Smooth muscle cell of the brain vasculature (primary cell): ENCODE measurements around the gene KRTAP12-1.
"Not testable (repeated sequence)": the region's sequence is repeated elsewhere in the genome, so short reads cannot be mapped to it uniquely, and the experiment has no call there.

ENCODE experiments used
- DNase-seq: peaks from one replicate; pipeline ENCODE4 v3.0.0-alpha.2; 2012; ENCODE audit warnings: low read depth, low spot score

The KRTAP12-1 gene

GRCh38 chr21:44697811-44698734 is 16.1 kb upstream of the KRTAP12-1 start:
- DNase-seq = peak; percentile 10

GRCh38 chr21:44697172-44697810 is 15.3 kb upstream of the KRTAP12-1 start, which contains the start of gene KRTAP10-12:
TSS of gene KRTAP10-12 (plus strand) at chr21:44697172. CDS start at chr21:44697202, 30 bp downstream.
- not testable (repeated sequence) for DNase-seq

- no peak for DNase-seq
Observed at GRCh38 chr21:44696572-44696971, 14.6 kb upstream of the KRTAP12-1 start.

- DNase-seq = no peak
Observed at GRCh38 chr21:44695641-44696040, 13.7 kb upstream of the KRTAP12-1 start.

- no peak for DNase-seq
Observed at GRCh38 chr21:44695184-44695583, 13.2 kb upstream of the KRTAP12-1 start.

- DNase-seq = no peak
Observed at GRCh38 chr21:44694776-44695175, 12.8 kb upstream of the KRTAP12-1 start.

GRCh38 chr21:44692798-44693512 is 11.0 kb upstream of the KRTAP12-1 start:
- DNase-seq = no peak

GRCh38 chr21:44691686-44692085 is 9.7 kb upstream of the KRTAP12-1 start:
- DNase-seq = no peak

GRCh38 chr21:44689740-44690139 is 7.8 kb upstream of the KRTAP12-1 start:
- not testable (repeated sequence) for DNase-seq

GRCh38 chr21:44687671-44688070 is 5.7 kb upstream of the KRTAP12-1 start:
- DNase-seq = no peak

GRCh38 chr21:44686843-44687561 is 5.0 kb upstream of the KRTAP12-1 start:
- no peak for DNase-seq

GRCh38 chr21:44686000-44686781 is 4.2 kb upstream of the KRTAP12-1 start:
- DNase-seq = no peak

GRCh38 chr21:44685050-44685449 is 3.1 kb upstream of the KRTAP12-1 start:
- not testable (repeated sequence) for DNase-seq

GRCh38 chr21:44684483-44684882 is 2.5 kb upstream of the KRTAP12-1 start:
- no peak for DNase-seq

GRCh38 chr21:44684077-44684476 is 2.1 kb upstream of the KRTAP12-1 start:
- no peak for DNase-seq

GRCh38 chr21:44682580-44683151 is 703 bp upstream of the KRTAP12-1 start:
- no peak for DNase-seq

- no peak for DNase-seq
Observed at GRCh38 chr21:44681152-44681551, 811 bp downstream of the KRTAP12-1 start.

GRCh38 chr21:44677881-44678280 is 4.1 kb downstream of the KRTAP12-1 start:
- DNase-seq = no peak

- DNase-seq = no peak
Observed at GRCh38 chr21:44671911-44672310, 10.1 kb downstream of the KRTAP12-1 start.
